T-helper 2 cell treated with Interferon-gamma antibody and Interleukin-4, amounts not matched to agents 5 μg/mL and 100 μg/mL, for 36 hours (primary cell): ENCODE results near the gene HGFAC.

Experiments
- DNase-seq: peaks from one replicate; pipeline ENCODE4 v3.0.0; 2021; ENCODE audit warnings: low spot score
- H3K27ac Mint-ChIP-seq: one replicate; pipeline ENCODE4 v1.8.0; 2021; ENCODE audit warnings: mild to moderate bottlenecking, mixed read lengths
- H3K27me3 Mint-ChIP-seq: one replicate; pipeline ENCODE4 v1.8.0; 2021; ENCODE audit warnings: low read depth, mixed read lengths
- H3K36me3 Mint-ChIP-seq: one replicate; pipeline ENCODE4 v1.8.0; 2021; ENCODE audit warnings: low read depth, mixed read lengths
- H3K4me1 Mint-ChIP-seq: one replicate; pipeline ENCODE4 v1.8.0; 2021; ENCODE audit warnings: low read depth, mixed read lengths
- H3K4me3 Mint-ChIP-seq: one replicate; pipeline ENCODE4 v1.8.0; 2022; ENCODE audit warnings: mild to moderate bottlenecking, moderate library complexity, mixed read lengths
- H3K9me3 Mint-ChIP-seq: one replicate; pipeline ENCODE4 v1.8.0; 2021; ENCODE audit warnings: mixed read lengths

HGFAC gene

GRCh38 chr4:3427134-3427476 is 14.7 kb upstream of the HGFAC start:
- H3K27me3 Mint-ChIP-seq = no peaks in the 10 kb centered on the region
- no peaks in the 10 kb centered on the region for H3K4me1 Mint-ChIP-seq
- H3K9me3 Mint-ChIP-seq = no peaks in the 10 kb centered on the region
- H3K27ac Mint-ChIP-seq = no peak overlapping the region
- no peak overlapping the region for H3K4me3 Mint-ChIP-seq
- no peaks in the 10 kb centered on the region for H3K36me3 Mint-ChIP-seq
- no peak for DNase-seq

DNA sequence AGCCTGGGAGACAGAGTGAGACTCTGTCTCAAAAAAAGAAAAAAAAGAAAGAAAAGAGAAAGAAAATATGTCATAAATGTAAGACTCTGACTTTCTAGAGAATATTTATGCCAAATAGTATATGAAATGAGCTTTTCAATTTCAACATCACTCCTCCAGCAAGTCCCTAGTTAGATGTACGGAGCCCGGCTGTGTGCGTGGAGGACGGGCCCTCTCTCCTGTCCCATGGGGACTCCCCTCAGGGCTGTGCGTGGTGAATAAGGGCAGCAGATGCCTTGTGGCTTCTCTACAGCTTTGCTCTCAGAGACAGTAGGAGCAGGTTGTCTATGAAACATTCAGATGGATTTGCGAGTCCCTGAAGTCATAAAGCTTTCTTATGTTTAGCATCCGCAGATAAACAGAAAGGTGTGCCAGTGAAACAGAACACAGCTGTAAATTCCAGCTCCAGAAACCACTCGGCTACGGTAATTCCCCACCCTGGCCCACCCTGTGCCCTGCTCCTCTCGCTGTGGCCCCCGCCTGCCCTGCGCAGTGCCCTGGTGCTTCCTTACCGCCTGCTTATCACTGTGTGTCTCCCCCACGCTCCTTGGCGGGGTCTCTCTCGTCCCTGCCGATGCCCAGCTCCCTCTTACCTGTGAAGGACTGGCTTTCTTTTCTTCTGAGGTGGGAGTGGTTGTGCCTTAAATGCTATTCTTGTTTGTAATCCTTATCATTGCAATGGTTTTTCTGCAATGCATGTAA is 13.9 kb upstream of the HGFAC start:
- DNase-seq = no peak
- Mint-ChIP-seq H3K36me3 (no peaks in the 10 kb centered on the region), H3K4me3 (no peak overlapping the region), H3K27ac (no peak overlapping the region), H3K9me3 (no peaks in the 10 kb centered on the region), H3K27me3 (no peaks in the 10 kb centered on the region), H3K4me1 (no peaks in the 10 kb centered on the region)

GRCh38 chr4:3429651-3430050 is 12.1 kb upstream of the HGFAC start:
- H3K4me3 Mint-ChIP-seq = no peak overlapping the region
- no peaks in the 10 kb centered on the region for H3K27me3 Mint-ChIP-seq
- no peak overlapping the region for H3K27ac Mint-ChIP-seq
- H3K36me3 Mint-ChIP-seq = no peaks in the 10 kb centered on the region
- no peaks in the 10 kb centered on the region for H3K4me1 Mint-ChIP-seq
- DNase-seq = no peak
- no peaks in the 10 kb centered on the region for H3K9me3 Mint-ChIP-seq

GRCh38 chr4:3430524-3430923 is 11.2 kb upstream of the HGFAC start:
- H3K9me3 Mint-ChIP-seq = no peaks in the 10 kb centered on the region
- no peaks in the 10 kb centered on the region for H3K36me3 Mint-ChIP-seq
- H3K27me3 Mint-ChIP-seq = no peaks in the 10 kb centered on the region
- H3K4me3 Mint-ChIP-seq = no peak overlapping the region
- no peaks in the 10 kb centered on the region for H3K4me1 Mint-ChIP-seq
- no peak for DNase-seq
- H3K27ac Mint-ChIP-seq = no peak overlapping the region

DNA sequence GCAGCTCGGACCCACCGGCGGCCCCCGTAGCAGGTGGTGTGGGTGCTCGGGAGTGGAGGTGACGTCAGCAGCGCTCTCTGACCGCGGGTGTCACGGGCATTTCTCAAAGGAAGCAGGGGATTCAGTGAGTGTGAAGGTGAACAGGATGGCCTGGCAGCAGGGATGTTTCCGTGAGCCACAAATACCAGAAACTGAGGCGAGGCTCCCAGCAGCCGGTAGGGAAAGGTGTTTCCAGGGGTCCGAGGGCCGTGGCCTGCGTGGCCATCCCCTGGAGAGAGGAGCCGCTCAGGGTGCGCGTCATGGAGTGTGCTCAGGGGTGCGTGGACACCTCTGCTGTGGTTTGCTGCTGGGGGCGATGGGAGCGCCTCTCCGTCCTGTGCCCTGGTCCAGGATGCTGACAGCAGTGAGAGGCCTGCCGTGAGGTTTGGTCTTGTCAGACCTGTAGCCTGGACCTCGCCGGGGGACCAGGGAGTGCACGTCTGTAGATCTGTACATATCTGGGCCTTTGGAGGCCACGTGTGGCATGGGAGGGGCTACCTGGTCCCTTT is 10.2 kb upstream of the HGFAC start:
- H3K27ac Mint-ChIP-seq = no peak overlapping the region
- no peaks in the 10 kb centered on the region for H3K9me3 Mint-ChIP-seq
- no peak for DNase-seq
- no peaks in the 10 kb centered on the region for H3K27me3 Mint-ChIP-seq
- H3K4me3 Mint-ChIP-seq = no peak overlapping the region
- no peaks in the 10 kb centered on the region for H3K36me3 Mint-ChIP-seq
- no peaks in the 10 kb centered on the region for H3K4me1 Mint-ChIP-seq

DNA sequence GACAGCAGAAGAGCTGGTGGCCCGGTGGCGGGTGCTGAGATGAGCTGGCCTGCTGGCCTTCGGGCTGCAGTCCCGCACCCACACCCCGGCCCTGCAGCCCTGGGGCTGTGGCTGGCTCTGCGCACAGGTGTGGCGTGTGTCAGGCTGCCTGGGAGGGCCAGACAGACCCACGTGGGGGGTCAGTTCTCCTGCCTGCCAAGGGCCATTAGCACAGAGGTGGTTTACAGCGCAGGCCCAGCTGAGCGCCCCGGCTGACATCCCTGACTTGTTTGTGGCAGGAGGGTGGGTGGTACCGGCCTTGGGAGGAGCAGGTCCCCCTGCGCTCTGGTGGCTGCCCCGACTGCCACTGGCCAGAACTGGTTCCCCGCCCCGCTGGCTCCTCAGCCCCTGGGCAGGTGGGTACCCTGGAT is 9.4 kb upstream of the HGFAC start:
- no peak overlapping the region for H3K4me3 Mint-ChIP-seq
- no peak for DNase-seq
- no peaks in the 10 kb centered on the region for H3K4me1 Mint-ChIP-seq
- H3K9me3 Mint-ChIP-seq = no peaks in the 10 kb centered on the region
- H3K27me3 Mint-ChIP-seq = no peaks in the 10 kb centered on the region
- no peak overlapping the region for H3K27ac Mint-ChIP-seq
- H3K36me3 Mint-ChIP-seq = no peaks in the 10 kb centered on the region

- Mint-ChIP-seq H3K36me3 (no peaks in the 10 kb centered on the region), H3K27ac (no peak overlapping the region), H3K4me3 (no peak overlapping the region), H3K27me3 (no peaks in the 10 kb centered on the region), H3K9me3 (no peaks in the 10 kb centered on the region), H3K4me1 (no peaks in the 10 kb centered on the region)
- no peak for DNase-seq
These were observed 8.5 kb upstream of the HGFAC start for GRCh38 chr4:3433138-3433869.

GRCh38 chr4:3434881-3435685 is 6.7 kb upstream of the HGFAC start:
- Mint-ChIP-seq H3K36me3 (no peaks in the 10 kb centered on the region), H3K4me3 (no peak overlapping the region), H3K27me3 (no peaks in the 10 kb centered on the region), H3K27ac (no peak overlapping the region), H3K9me3 (no peaks in the 10 kb centered on the region), H3K4me1 (no peaks in the 10 kb centered on the region)
- DNase-seq = no peak

GRCh38 chr4:3435686-3435956 is 6.1 kb upstream of the HGFAC start:
- H3K4me1 Mint-ChIP-seq = no peaks in the 10 kb centered on the region
- H3K27ac Mint-ChIP-seq = no peak overlapping the region
- no peaks in the 10 kb centered on the region for H3K36me3 Mint-ChIP-seq
- H3K4me3 Mint-ChIP-seq = no peak overlapping the region
- no peaks in the 10 kb centered on the region for H3K27me3 Mint-ChIP-seq
- no peak for DNase-seq
- no peaks in the 10 kb centered on the region for H3K9me3 Mint-ChIP-seq

GRCh38 chr4:3436048-3436797 is 5.5 kb upstream of the HGFAC start:
- Mint-ChIP-seq H3K9me3 (no peaks in the 10 kb centered on the region), H3K4me3 (no peak overlapping the region), H3K36me3 (no peaks in the 10 kb centered on the region), H3K4me1 (no peaks in the 10 kb centered on the region), H3K27me3 (no peaks in the 10 kb centered on the region), H3K27ac (no peak overlapping the region)
- no peak for DNase-seq

GRCh38 chr4:3436798-3437581 is 4.8 kb upstream of the HGFAC start:
- H3K4me1 Mint-ChIP-seq = no peaks in the 10 kb centered on the region
- H3K36me3 Mint-ChIP-seq = no peaks in the 10 kb centered on the region
- DNase-seq = no peak
- no peak overlapping the region for H3K4me3 Mint-ChIP-seq
- H3K27me3 Mint-ChIP-seq = no peaks in the 10 kb centered on the region
- no peaks in the 10 kb centered on the region for H3K9me3 Mint-ChIP-seq
- H3K27ac Mint-ChIP-seq = no peak overlapping the region

DNA sequence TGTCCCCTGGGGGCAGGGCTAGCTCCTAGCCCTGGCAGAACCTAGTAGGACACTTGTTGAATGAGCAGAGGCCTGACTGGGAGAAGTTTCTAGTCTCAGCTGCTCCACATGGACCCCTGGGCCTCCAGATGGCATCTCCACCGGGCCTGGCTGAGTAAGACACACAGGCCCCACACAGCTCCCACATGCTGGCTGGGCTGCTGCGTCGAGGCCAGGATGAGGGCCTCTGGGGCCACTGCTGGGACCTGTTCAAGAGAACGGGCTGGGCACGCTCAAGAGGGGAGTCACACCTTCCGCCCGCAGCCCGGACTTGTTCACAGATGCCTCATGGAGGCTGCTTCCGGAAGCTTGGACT is 4.2 kb upstream of the HGFAC start:
- Mint-ChIP-seq H3K4me3 (no peak overlapping the region), H3K27ac (no peak overlapping the region), H3K9me3 (no peaks in the 10 kb centered on the region), H3K4me1 (no peaks in the 10 kb centered on the region), H3K36me3 (no peaks in the 10 kb centered on the region), H3K27me3 (no peaks in the 10 kb centered on the region)
- DNase-seq = no peak
